Activated CD8-positive, alpha-beta memory T cell treated with anti-CD3 and anti-CD28 coated beads for 1 hour (primary cell): Measurements from ENCODE around the gene NR1H3.
A peak's percentile ranks its signal among the peaks of the same experiment; 100 is the strongest.
"Not testable (repeated sequence)": the region's sequence is repeated elsewhere in the genome, so short reads cannot be mapped to it uniquely, and the experiment has no call there.

Experiments
- DNase-seq, 2 donors: peaks; one replicate each; pipeline ENCODE4 v3.0.0-alpha.2; 2020; ENCODE audit warnings: low read depth in 1 of 2; ENCODE audit errors: extremely low read depth in 1 of 2

The NR1H3 gene

GRCh38 chr11:47257517-47258316 is at the start of gene NR1H3:
TSS of gene NR1H3 (plus strand) at chr11:47257996. CDS start at chr11:47259217, 1,221 bp downstream.
- no peak for DNase-seq

- not testable (repeated sequence) for DNase-seq
These were observed 49.7 kb upstream of the NR1H3 start for GRCh38 chr11:47208008-47208552.

- DNase-seq: no peak
These were observed 49.2 kb upstream of the NR1H3 start for GRCh38 chr11:47208628-47209027.

GRCh38 chr11:47212938-47213337 is 44.9 kb upstream of the NR1H3 start:
- no peak for DNase-seq

GRCh38 chr11:47213950-47214565 is 43.7 kb upstream of the NR1H3 start:
- DNase-seq: peak; percentile 54 to 64

GRCh38 chr11:47215366-47215910 is 42.4 kb upstream of the NR1H3 start:
- no peak for DNase-seq

GRCh38 chr11:47216121-47216798 is 41.5 kb upstream of the NR1H3 start:
- peak in 1 of 2 donors; percentile 38 for DNase-seq

- DNase-seq: no peak
These were observed 37.4 kb upstream of the NR1H3 start for GRCh38 chr11:47220401-47220821.

- no peak for DNase-seq
These were observed 35.1 kb upstream of the NR1H3 start for GRCh38 chr11:47222696-47223095.

GRCh38 chr11:47225552-47226400 is 32.0 kb upstream of the NR1H3 start:
- DNase-seq: no peak

GRCh38 chr11:47229161-47229560 is 28.6 kb upstream of the NR1H3 start:
- no peak for DNase-seq

- no peak for DNase-seq
These were observed 24.7 kb upstream of the NR1H3 start for GRCh38 chr11:47233051-47233450.

- DNase-seq: no peak
These were observed 23.7 kb upstream of the NR1H3 start for GRCh38 chr11:47233989-47234668.

- DNase-seq: peak; percentile 28 to 57
These were observed 23.1 kb upstream of the NR1H3 start for GRCh38 chr11:47234669-47235100.

GRCh38 chr11:47235163-47235562 is 22.6 kb upstream of the NR1H3 start:
- DNase-seq: no peak

GRCh38 chr11:47236482-47236881 is 21.3 kb upstream of the NR1H3 start:
- DNase-seq: no peak

- no peak for DNase-seq
These were observed 17.9 kb upstream of the NR1H3 start for GRCh38 chr11:47239852-47240251.

- DNase-seq: no peak
These were observed 15.9 kb upstream of the NR1H3 start for GRCh38 chr11:47241841-47242301.

- DNase-seq: no peak
These were observed 15.1 kb upstream of the NR1H3 start for GRCh38 chr11:47242596-47243192.
